ENCODE data around the gene NRF1. TPM values are rescaled to one million over a fixed set of nuclear protein-coding genes. Genes with fewer than 3 reads are reported as not detected.
A peak's percentile ranks its signal among the peaks of the same experiment; 100 is the strongest.

NRF1 gene
- total RNA-seq, 1 donor from 2014 or later, result 8.7 TPM

- intact Hi-C loops (cut with micrococcal nuclease), result no loop called here
- ATAC-seq (no peak), DNase-seq (no peak)
Observed at GRCh38 chr7:129804111-129804889, 192.8 kb downstream of the NRF1 start.

- DNase-seq (peak; percentile 62), ATAC-seq (peak; percentile 91)
Observed at GRCh38 chr7:129804890-129805719, 193.6 kb downstream of the NRF1 start.

More at GRCh38 chr7:129804890-129805719, 193.6 kb downstream of the NRF1 start:
- intact Hi-C loops (cut with micrococcal nuclease), result no loop called here

Small RNA genes lying within 50 kb of the gene (microRNA-seq; reads per million reads assigned to microRNA genes)
- gene MIR182 (ENCODE audit: borderline number of aligned reads), result 38.2 reads per million, percentile 26 among the genes with 10 or more reads in this experiment
- 8.8 reads per million for gene MIR183 (ENCODE audit: borderline number of aligned reads)
- gene MIR96 (ENCODE audit: borderline number of aligned reads), result not detected

Other genes starting within 250 kb of the NRF1 start
- gene STRIP2, start 177.3 kb upstream of the NRF1 start, total RNA-seq, result 23.3 TPM
- not detected for gene SMKR1, start 109.2 kb upstream of the NRF1 start, total RNA-seq